ENCODE data around the gene KIF4A.

GRCh38 chrX:70424801-70425200 lies 134.9 kb downstream of the KIF4A start:
- TF ChIP-seq CTCF (IDR thresholded peaks at IDR 0.05), result no peak
- no peak for TF ChIP-seq POLR2A (IDR thresholded peaks at IDR 0.05)
